HG03460 (cell line): ENCODE data around the gene WNK3.
"Not testable (repeated sequence)": the region's sequence is repeated elsewhere in the genome, so short reads cannot be mapped to it uniquely, and the experiment has no call there.

Source experiments
- ATAC-seq: cut with Tn5 transposase; IDR thresholded peaks from one replicate; pipeline ENCODE4 v1.9.1; 2021; ENCODE audit not compliant: unreplicated experiment

Gene WNK3

GRCh38 chrX:54357414-54358377 lies at the start of gene WNK3:
Gene WNK3 (minus strand): TSS chrX:54358046.
- ATAC-seq = no peak

- no peak for ATAC-seq
Observed at GRCh38 chrX:54407266-54407665, 49.4 kb upstream of the WNK3 start.

- ATAC-seq = no peak
Observed at GRCh38 chrX:54397113-54397512, 39.3 kb upstream of the WNK3 start.

- ATAC-seq = no peak
Observed at GRCh38 chrX:54386314-54386713, 28.5 kb upstream of the WNK3 start.

GRCh38 chrX:54384661-54385060 lies 26.8 kb upstream of the WNK3 start:
- not testable (repeated sequence) for ATAC-seq

GRCh38 chrX:54359408-54359807 lies 1.6 kb upstream of the WNK3 start:
- ATAC-seq = no peak

- ATAC-seq = peak; percentile 57
Observed at GRCh38 chrX:54358424-54359211, 772 bp upstream of the WNK3 start.

GRCh38 chrX:54352677-54353076 lies 5.2 kb downstream of the WNK3 start:
- ATAC-seq = no peak

- ATAC-seq = not testable (repeated sequence)
Observed at GRCh38 chrX:54337383-54337782, 20.5 kb downstream of the WNK3 start.

- ATAC-seq = no peak
Observed at GRCh38 chrX:54325077-54325476, 32.8 kb downstream of the WNK3 start.

GRCh38 chrX:54320067-54320466 lies 37.8 kb downstream of the WNK3 start:
- ATAC-seq = no peak

- ATAC-seq = no peak
Observed at GRCh38 chrX:54306379-54306778, 51.5 kb downstream of the WNK3 start.

- ATAC-seq = no peak
Observed at GRCh38 chrX:54301516-54301915, 56.3 kb downstream of the WNK3 start.

GRCh38 chrX:54294306-54294705 lies 63.5 kb downstream of the WNK3 start:
- no peak for ATAC-seq

- no peak for ATAC-seq
Observed at GRCh38 chrX:54292755-54293154, 65.1 kb downstream of the WNK3 start.

- ATAC-seq = no peak
Observed at GRCh38 chrX:54291758-54292157, 66.1 kb downstream of the WNK3 start.

- ATAC-seq = no peak
Observed at GRCh38 chrX:54288968-54289367, 68.9 kb downstream of the WNK3 start.

GRCh38 chrX:54288277-54288676 lies 69.6 kb downstream of the WNK3 start:
- ATAC-seq = no peak

GRCh38 chrX:54281676-54282075 lies 76.2 kb downstream of the WNK3 start:
- no peak for ATAC-seq

GRCh38 chrX:54280466-54280865 lies 77.4 kb downstream of the WNK3 start:
- no peak for ATAC-seq

GRCh38 chrX:54271664-54272063 lies 86.2 kb downstream of the WNK3 start:
- no peak for ATAC-seq

GRCh38 chrX:54248309-54248708 lies 109.5 kb downstream of the WNK3 start:
- no peak for ATAC-seq
